ENCODE measurements around the gene MAST4.

Gene MAST4

DNA sequence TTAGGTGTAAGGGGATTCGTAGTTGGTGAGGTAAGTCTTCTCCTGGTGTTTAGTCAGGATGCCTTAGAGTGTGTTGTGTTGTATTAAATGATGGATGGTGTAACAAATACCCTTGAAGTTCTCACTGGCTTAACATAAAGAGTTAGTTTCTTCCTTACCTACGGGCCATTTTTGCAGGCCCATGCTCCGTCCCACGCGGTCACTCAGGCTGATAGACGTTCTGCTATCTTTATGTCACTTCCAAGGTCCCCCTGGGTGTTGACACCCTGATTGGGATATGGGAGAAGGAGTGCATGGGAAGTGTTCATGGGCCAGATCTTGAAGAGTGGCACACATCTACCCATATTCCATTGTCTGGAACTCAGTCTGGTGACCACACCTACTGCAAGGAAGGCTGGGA is 214.0 kb downstream of the MAST4 start:
- in situ Hi-C loops (cut with MboI; ENCODE audit: low sequenced_read_pairs, unreplicated experiment), result no loop called here
- TF ChIP-seq, protein P1, sequence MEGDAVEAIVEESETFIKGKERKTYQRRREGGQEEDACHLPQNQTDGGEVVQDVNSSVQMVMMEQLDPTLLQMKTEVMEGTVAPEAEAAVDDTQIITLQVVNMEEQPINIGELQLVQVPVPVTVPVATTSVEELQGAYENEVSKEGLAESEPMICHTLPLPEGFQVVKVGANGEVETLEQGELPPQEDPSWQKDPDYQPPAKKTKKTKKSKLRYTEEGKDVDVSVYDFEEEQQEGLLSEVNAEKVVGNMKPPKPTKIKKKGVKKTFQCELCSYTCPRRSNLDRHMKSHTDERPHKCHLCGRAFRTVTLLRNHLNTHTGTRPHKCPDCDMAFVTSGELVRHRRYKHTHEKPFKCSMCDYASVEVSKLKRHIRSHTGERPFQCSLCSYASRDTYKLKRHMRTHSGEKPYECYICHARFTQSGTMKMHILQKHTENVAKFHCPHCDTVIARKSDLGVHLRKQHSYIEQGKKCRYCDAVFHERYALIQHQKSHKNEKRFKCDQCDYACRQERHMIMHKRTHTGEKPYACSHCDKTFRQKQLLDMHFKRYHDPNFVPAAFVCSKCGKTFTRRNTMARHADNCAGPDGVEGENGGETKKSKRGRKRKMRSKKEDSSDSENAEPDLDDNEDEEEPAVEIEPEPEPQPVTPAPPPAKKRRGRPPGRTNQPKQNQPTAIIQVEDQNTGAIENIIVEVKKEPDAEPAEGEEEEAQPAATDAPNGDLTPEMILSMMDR (IDR thresholded peaks at IDR 0.05; ENCODE audit: borderline replicate concordance, control extremely low read depth, extremely low read depth, insufficient read depth, missing control alignments), result no peak

DNA sequence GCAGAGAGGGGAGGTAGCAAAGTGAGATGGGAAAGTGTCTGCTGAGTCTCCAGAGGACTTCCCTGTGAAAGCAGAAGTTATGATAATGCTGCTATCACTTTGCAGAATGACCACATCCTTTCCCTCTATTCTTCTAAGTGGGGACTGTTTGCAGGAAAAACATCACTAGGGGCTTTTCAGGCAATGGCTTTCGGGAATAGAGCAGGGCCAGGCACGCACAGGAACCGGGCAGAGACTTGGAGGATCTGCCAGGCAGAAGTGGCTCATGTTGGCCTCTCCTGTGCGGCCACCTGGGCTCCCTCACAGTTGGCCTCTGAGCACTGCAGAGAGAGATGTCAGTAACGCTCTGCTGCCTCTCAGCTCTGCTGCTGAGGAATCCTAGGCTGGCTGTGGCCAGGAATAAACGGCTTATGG is 214.7 kb downstream of the MAST4 start:
- in situ Hi-C loops (cut with MboI; ENCODE audit: low sequenced_read_pairs, unreplicated experiment), result no loop called here
- TF ChIP-seq, protein P1 (IDR thresholded peaks at IDR 0.05; ENCODE audit: borderline replicate concordance, control extremely low read depth, extremely low read depth, insufficient read depth, missing control alignments), result no peak
- DNase-seq (ENCODE audit: low spot score), result no peak

More for the DNA sequence above, 214.0 kb downstream of the MAST4 start:
- no peak for DNase-seq (ENCODE audit: low spot score)

DNA sequence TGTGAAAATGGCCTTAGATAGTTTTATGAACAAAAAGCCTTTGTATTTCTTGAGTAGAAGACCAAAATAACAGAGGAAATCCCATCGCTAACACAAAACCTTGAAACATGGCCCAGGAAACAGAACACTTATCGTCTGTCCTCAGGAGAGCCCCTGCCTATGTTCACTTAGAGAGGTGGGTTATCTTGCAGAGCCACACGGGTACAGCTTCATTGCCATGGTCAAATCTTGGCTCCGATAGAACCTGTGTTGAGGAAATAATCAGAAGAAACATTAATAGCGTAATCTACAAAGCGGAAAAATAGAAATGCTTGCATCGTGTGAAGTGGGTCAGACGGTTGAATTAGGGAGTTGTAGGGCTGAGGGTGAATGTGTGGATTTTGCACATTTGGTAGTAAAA is 216.1 kb downstream of the MAST4 start:
- TF ChIP-seq, protein P1 (IDR thresholded peaks at IDR 0.05; ENCODE audit: borderline replicate concordance, control extremely low read depth, extremely low read depth, insufficient read depth, missing control alignments), result no peak
- in situ Hi-C loops (cut with MboI; ENCODE audit: low sequenced_read_pairs, unreplicated experiment), result no loop called here
- no peak for DNase-seq (ENCODE audit: low spot score)

DNA sequence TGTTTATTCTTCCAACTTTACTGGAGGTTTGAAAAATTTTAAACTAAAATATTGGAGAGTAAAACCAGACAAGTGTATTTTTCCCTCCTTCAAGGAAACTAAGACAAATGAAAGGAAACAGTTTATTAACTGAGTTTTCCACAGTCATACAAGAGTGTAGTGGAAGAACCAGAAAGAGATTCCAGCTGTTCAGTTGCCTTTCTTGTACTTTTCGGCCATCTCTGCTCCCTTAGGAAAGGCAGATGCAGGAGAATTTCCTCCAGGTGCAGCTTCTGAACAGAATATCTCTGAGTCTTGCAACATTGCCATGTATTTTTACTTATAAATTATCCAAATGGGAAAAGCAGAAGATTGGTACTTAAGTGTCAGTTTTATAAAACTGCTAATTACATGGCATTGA is 217.1 kb downstream of the MAST4 start:
- in situ Hi-C loops (cut with MboI; ENCODE audit: low sequenced_read_pairs, unreplicated experiment), result no loop called here
- TF ChIP-seq, protein P1 (IDR thresholded peaks at IDR 0.05; ENCODE audit: borderline replicate concordance, control extremely low read depth, extremely low read depth, insufficient read depth, missing control alignments), result no peak
- DNase-seq (ENCODE audit: low spot score), result no peak

DNA sequence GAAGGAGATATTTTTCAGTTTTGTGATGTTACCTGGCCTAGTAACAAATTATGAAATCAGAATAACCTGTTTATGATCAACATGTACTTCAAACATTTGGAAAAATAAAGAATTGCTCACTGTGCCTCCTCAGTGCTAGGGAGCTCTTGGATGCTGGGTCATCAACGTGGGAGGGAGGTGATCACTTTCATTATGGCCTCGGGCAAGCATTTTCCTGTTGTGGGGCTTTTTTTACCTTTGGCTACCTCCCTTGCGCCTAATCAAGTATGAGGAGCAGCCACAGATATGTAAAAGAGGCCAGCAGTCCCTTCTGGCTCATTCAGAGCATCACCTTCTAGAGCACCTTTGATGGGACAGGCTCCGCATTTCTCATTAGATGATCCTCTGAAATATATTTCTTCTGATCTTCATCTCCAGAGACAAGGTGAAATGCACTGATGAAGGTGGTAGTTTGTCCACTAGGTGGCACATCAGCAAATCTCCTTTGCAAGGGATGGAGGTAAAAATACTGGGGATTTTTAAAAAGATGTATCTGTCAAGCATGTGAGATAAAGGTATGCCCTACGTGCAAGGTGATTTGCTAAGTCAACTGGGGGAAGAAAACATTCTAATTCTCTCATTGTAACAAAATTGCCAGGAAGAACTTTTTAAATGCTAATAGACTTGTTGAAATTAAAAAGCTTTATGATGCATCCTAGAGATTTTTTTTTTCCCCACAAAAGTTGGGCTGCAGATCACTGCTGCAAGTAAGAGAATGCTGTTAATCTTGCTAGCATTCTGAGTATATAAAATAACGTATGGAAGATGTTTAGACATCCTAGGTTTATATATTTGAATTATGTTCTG is 218.2 kb downstream of the MAST4 start:
- in situ Hi-C loops (cut with MboI; ENCODE audit: low sequenced_read_pairs, unreplicated experiment), result no loop called here
- DNase-seq (ENCODE audit: low spot score), result peak; percentile 59
- TF ChIP-seq, protein P1 (IDR thresholded peaks at IDR 0.05; ENCODE audit: borderline replicate concordance, control extremely low read depth, extremely low read depth, insufficient read depth, missing control alignments), result peak; percentile 64

DNA sequence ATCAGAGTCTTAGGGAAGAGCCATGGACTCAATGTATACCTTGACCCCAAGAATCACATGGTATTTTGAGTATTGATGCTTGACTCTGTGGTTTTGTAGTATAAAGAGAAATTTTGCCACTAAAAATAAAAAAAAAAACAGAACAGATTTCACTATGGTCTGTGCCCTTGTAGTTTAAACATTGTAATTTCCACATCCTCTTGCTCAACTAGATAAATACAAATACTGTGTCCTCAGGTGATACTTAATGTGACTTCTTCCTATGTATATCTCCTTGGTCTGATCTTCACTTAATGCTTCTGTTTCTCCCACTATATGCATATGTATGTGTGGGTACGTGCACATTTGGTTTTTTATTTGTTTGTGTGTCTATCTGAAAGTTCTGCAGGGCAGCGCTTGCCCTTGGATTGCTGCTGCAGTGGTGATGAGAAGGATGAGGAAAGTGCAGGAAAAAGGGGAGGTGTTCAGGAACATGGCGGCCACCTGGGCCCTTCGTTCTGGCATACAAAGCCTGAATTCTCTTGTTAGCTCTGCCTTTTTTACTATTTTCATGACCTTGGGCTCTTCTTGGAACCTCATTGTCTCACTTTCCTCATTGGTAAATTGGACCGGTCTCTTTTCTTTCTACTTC is 222.2 kb downstream of the MAST4 start:
- TF ChIP-seq, protein P1 (IDR thresholded peaks at IDR 0.05; ENCODE audit: borderline replicate concordance, control extremely low read depth, extremely low read depth, insufficient read depth, missing control alignments), result no peak
- DNase-seq (ENCODE audit: low spot score), result no peak
- in situ Hi-C loops (cut with MboI; ENCODE audit: low sequenced_read_pairs, unreplicated experiment), result no loop called here

Measured in GM13976 (cell line).